Measurements from ENCODE around the gene RELN.

DNA sequence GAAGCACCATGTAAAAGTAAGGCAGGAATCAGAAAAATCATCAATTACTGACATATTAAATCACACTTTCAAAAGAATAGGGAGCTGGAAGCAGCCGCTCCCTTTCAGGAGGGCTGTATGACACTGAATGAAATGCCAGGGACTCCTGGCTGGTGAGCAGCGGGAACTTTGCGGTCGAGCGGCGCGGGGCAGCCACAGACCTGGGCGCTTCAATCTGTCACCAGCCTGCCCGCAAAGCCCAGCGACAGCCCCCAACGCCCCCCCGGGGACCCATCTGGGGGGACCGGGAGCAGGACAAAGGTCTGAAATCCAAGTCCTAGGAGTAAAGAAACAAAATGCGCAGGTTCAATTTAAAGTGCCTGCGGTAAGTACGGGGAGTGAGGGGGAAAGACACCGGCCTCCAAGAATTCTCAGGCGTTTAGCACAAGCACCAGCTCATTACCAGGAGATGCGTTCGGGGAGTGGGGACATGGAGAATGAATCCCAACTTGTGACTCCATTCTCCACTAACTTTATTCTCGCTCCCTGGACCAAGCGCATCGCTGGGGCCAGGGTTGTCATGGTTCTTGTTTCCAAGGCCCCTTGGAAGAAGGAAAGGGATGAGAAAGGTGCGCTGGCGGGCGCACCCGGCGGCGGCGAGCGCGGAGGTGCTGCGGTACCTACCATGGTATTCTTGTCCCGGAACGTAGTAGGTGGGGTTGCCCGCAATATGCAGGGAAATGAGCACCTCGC lies 824 bp downstream of the RELN start:
- TF ChIP-seq, protein P1, sequence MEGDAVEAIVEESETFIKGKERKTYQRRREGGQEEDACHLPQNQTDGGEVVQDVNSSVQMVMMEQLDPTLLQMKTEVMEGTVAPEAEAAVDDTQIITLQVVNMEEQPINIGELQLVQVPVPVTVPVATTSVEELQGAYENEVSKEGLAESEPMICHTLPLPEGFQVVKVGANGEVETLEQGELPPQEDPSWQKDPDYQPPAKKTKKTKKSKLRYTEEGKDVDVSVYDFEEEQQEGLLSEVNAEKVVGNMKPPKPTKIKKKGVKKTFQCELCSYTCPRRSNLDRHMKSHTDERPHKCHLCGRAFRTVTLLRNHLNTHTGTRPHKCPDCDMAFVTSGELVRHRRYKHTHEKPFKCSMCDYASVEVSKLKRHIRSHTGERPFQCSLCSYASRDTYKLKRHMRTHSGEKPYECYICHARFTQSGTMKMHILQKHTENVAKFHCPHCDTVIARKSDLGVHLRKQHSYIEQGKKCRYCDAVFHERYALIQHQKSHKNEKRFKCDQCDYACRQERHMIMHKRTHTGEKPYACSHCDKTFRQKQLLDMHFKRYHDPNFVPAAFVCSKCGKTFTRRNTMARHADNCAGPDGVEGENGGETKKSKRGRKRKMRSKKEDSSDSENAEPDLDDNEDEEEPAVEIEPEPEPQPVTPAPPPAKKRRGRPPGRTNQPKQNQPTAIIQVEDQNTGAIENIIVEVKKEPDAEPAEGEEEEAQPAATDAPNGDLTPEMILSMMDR (IDR thresholded peaks at IDR 0.05 in 2 of 3, conservative IDR thresholded peaks at IDR 0.05 in 1 of 3; ENCODE audit: borderline replicate concordance in 1 of 3, insufficient read depth in 1 of 3, low read depth in 2 of 3, low read length in 2 of 3): no peak
- TF ChIP-seq EZH2 (IDR thresholded peaks at IDR 0.05): no peak
- TF ChIP-seq POLR2A (IDR thresholded peaks at IDR 0.05; ENCODE audit: borderline replicate concordance, extremely low read depth, insufficient read depth, insufficient read length): no peak
- TF ChIP-seq ZFX (IDR thresholded peaks at IDR 0.05): no peak
- no peak for TF ChIP-seq JUND (IDR thresholded peaks at IDR 0.05)
- TF ChIP-seq SIN3A (IDR thresholded peaks at IDR 0.05; ENCODE audit: low read depth): no peak
- no peak for TF ChIP-seq POLR2AphosphoS5 (IDR thresholded peaks at IDR 0.05; ENCODE audit: low read depth, low read length)

Measured in HCT116 (cell line).